Mucosa of stomach (tissue), 1 donor: ENCODE results near the gene MACO1.
"Not testable (repeated sequence)": the region's sequence is repeated elsewhere in the genome, so short reads cannot be mapped to it uniquely, and the experiment has no call there.

Experiments used
- H3K27me3 ChIP-seq: one replicate; pipeline ENCODE4 v1.7.0; 2013; ENCODE audit warnings: mild to moderate bottlenecking, low read length; ENCODE audit not compliant: control insufficient read depth, insufficient read depth
- H3K36me3 ChIP-seq: one replicate; pipeline ENCODE4 v1.7.0; 2013; ENCODE audit warnings: low read length; ENCODE audit not compliant: control insufficient read depth, insufficient read depth
- H3K4me1 ChIP-seq: one replicate; pipeline ENCODE4 v1.7.0; 2013; ENCODE audit warnings: mild to moderate bottlenecking, low read length; ENCODE audit not compliant: control insufficient read depth, insufficient read depth
- H3K4me3 ChIP-seq: one replicate; pipeline ENCODE4 v1.7.0; 2013; ENCODE audit warnings: low read length
- H3K9ac ChIP-seq: one replicate; pipeline ENCODE4 v1.7.0; 2013; ENCODE audit warnings: mild to moderate bottlenecking, low read length, moderate library complexity
- H3K9me3 ChIP-seq: one replicate; pipeline ENCODE4 v1.7.0; 2013; ENCODE audit warnings: mild to moderate bottlenecking, low read length, moderate library complexity; ENCODE audit not compliant: control insufficient read depth
- donor health status: Pancreatic carcinoma.

Gene MACO1, protein sequence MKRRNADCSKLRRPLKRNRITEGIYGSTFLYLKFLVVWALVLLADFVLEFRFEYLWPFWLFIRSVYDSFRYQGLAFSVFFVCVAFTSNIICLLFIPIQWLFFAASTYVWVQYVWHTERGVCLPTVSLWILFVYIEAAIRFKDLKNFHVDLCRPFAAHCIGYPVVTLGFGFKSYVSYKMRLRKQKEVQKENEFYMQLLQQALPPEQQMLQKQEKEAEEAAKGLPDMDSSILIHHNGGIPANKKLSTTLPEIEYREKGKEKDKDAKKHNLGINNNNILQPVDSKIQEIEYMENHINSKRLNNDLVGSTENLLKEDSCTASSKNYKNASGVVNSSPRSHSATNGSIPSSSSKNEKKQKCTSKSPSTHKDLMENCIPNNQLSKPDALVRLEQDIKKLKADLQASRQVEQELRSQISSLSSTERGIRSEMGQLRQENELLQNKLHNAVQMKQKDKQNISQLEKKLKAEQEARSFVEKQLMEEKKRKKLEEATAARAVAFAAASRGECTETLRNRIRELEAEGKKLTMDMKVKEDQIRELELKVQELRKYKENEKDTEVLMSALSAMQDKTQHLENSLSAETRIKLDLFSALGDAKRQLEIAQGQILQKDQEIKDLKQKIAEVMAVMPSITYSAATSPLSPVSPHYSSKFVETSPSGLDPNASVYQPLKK

DNA sequence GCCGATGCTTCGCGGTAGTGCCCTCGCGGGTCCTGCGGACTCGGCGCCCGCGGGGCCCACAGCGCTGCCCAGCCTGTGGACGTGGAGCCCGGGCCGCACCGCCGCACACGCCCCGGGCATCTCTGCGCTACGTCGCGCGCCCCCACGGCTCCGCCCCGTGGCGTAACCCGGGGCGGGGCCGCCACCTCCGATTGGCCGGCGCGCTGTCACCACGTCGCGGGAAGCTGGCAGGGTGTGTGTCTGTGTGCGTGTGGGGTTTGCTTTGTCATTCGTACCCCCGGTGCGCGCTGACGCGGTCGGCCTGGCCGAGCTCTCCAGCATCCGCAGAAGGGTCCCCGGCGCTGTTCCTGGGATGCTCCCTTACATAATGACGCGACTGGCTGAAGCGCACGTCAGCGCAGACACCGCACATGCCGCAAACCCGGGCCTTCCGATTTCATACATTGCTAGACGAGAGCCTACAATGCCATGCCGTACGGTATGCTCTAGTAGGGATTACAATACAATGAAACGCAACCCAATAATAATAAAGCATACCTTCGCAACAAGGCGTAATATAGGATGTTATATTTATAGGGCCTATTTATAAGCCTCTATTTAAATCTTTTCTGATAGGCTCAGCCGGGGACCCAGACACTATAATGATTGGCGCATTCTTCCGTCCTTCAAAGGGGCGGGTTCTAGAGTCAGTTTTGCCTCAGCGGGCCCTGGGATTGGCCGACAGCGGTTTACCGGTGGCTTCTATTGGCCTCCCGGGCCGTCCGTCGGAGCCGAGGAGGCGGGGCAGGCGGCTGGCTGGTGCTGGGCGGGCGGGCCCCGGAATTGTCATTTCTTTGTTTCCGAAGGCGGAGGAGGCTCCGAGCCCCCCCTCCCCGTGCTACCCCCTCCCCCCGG, at the start of gene MACO1:
Gene MACO1, plus strand, starts transcription at position 825 of the 894 bp plus-strand sequence. CDS start 202 bp downstream, outside the sequence.
- Histone ChIP-seq H3K4me3 (peak within 1 kb of the TSS; percentile 92), H3K36me3 (no peaks in the 10 kb centered on the region), H3K4me1 (peaks cover 18% of the 10 kb centered on the region), H3K27me3 (no peaks in the 10 kb centered on the region), H3K9me3 (no peaks in the 10 kb centered on the region), H3K9ac (peak within 1 kb of the TSS; percentile 87)

DNA sequence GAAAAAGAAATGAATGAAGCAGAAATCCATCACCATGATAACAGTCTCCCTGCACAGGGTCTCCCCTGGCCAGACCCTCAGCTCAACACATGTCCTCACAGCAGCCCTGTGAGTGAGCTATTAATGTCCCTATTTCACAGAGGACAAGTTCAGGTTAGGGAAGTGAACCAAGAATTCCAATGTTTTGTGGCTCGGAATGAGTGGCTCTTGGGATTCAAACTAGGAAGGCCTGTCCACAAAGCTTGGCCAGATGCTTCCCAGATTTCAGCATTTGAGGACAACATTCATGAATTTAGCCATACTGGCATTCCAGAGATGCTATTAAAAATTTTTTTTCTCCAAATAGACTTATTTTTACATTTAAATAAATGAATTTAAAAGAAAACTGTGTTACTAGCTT, 48.2 kb upstream of the MACO1 start:
- not testable (repeated sequence) for H3K4me3 ChIP-seq, H3K9me3 ChIP-seq, H3K4me1 ChIP-seq, H3K9ac ChIP-seq, H3K27me3 ChIP-seq, H3K36me3 ChIP-seq

DNA sequence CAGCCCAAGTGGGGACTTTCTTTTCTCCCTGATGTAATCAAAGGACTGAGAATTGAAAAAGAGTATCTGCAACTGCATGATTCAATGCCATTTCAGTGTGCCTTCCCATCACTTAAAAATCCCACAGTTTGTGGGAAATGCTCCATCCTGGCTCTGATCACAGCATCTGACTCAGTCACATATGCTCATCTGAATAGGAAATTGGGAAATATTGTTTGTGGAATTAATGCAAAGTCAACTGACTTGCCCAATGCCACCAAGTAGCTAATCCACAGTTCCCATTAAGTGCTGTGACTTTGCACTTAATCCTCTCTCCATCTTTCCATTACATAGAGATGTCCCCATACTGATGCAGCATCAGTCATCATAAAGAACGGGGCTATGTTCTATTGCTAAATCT, 47.6 kb upstream of the MACO1 start:
- not testable (repeated sequence) for H3K4me1 ChIP-seq, H3K27me3 ChIP-seq, H3K9me3 ChIP-seq, H3K36me3 ChIP-seq, H3K9ac ChIP-seq, H3K4me3 ChIP-seq

DNA sequence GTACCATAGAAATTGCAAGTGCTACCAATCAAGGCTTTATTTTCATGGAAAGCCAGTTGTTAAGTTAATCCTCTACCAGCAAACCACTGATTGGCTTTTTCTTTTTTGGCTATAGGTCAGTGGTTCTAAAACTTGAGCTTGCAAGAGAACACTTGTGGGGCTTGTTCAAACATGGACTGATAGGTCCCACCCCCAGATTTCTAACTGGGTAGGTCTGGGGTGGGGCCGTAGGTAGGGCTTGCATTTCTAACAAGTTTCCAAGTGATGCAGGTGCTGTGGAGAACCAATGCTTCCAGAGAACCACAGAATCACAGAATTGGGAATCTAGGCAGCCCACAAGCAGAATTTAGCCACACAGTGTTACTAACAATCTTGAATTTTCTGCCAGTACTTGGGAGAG, 46.8 kb upstream of the MACO1 start:
- H3K27me3 ChIP-seq, H3K9ac ChIP-seq, H3K4me1 ChIP-seq, H3K36me3 ChIP-seq, H3K4me3 ChIP-seq, H3K9me3 ChIP-seq: not testable (repeated sequence)

DNA sequence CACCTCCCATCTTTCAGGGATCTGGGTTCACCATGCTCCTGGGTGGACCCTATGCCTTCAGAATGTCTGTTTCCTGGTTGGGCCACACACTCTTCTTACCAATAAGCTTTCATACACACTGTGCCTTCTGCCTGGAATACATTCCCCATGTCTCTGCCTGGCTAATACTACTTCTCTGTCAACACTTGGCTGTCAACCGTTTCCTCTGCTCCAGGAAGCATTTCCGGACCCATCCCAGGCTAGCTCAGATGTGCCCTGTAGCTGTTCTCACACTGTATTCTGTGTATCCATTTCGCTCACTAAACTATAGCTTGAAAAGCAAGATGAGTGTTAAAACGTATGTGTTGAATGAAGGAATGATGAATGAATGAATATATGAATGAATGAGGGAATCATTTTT, 43.6 kb upstream of the MACO1 start:
- not testable (repeated sequence) for H3K27me3 ChIP-seq, H3K36me3 ChIP-seq, H3K4me1 ChIP-seq, H3K4me3 ChIP-seq, H3K9ac ChIP-seq, H3K9me3 ChIP-seq

DNA sequence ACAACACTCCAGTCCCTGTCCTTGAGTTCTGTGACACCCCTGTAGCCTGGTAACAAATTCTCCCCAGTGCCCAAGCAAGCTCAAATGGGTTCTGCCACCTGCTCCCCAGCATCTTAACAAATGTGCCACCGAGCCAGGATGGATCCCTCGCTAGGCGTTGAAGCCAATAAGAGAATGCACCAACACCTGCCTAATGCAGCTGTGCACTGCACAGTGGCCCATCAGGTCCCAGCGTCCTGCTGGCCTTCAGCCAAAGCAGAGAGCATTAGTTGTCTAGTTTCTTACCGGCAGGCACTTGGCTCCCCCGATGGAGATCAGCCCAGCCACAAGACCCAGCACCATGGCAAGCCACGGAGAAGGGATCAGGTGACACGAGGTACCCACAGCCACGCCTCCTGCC, 42.0 kb upstream of the MACO1 start:
- H3K27me3 ChIP-seq, H3K4me1 ChIP-seq, H3K4me3 ChIP-seq, H3K36me3 ChIP-seq, H3K9me3 ChIP-seq, H3K9ac ChIP-seq: not testable (repeated sequence)

DNA sequence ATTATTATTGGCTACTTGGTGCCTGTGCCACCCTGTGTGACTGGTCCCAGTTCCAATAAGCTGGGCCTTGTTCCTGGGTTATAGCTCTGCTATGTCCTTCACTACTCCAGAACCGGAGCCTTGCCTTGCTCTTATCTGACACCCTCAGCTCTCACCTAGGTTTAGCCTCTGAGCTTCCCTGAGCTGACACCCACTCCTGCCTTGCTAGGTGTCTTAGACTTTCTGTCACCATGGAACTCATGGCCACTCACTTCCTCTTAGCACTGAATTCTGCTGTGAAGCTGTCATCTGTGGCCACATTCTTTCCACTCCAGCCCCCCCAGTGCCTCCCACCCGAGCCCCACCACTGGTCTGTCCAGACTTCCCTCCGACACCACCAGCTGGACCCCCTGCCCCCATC, 41.0 kb upstream of the MACO1 start:
- not testable (repeated sequence) for H3K9me3 ChIP-seq, H3K36me3 ChIP-seq, H3K27me3 ChIP-seq, H3K9ac ChIP-seq, H3K4me1 ChIP-seq, H3K4me3 ChIP-seq

DNA sequence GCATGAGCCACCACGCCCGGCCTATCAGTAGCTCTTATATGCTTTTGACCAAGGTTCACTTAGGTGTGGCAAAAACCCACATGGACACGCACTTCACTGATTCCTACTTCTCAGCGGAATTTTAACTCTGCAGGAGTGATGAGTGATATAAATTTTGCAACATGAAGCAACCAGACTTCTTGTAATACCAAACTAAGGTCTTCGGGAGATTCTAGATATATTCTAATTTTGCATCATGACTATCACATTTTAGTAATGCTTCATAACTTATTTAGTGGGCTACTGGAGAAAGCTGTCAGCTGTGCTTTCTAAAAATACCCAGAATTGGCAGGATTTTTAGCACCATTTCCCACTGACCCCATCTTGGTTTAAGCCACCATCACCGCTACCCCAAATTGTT, 37.9 kb upstream of the MACO1 start:
- Histone ChIP-seq H3K36me3 (no peaks in the 10 kb centered on the region), H3K9me3 (no peaks in the 10 kb centered on the region), H3K4me3 (no peak overlapping the region), H3K4me1 (no peaks in the 10 kb centered on the region), H3K9ac (no peak overlapping the region), H3K27me3 (no peaks in the 10 kb centered on the region)

DNA sequence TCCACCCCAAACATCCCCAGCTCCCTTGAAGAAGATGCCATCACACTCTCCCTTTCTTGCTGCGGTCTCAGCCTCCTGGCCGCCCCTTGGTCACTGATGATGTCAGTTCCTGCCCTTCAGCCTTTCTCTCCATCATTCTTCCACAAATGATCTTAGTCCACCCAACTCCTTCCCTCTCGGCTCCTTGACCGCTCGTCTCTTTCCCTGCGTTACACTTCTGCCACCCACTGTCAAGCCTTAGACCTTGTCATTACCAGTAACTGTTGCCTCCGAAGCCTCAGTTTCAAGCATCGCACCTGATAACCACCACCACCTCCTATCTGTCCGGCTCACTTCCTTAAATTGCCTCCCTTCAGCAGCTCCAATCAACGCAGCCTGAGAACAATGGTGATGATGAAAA, 33.1 kb upstream of the MACO1 start:
- H3K4me3 ChIP-seq, H3K4me1 ChIP-seq, H3K9me3 ChIP-seq, H3K36me3 ChIP-seq, H3K9ac ChIP-seq, H3K27me3 ChIP-seq: not testable (repeated sequence)

DNA sequence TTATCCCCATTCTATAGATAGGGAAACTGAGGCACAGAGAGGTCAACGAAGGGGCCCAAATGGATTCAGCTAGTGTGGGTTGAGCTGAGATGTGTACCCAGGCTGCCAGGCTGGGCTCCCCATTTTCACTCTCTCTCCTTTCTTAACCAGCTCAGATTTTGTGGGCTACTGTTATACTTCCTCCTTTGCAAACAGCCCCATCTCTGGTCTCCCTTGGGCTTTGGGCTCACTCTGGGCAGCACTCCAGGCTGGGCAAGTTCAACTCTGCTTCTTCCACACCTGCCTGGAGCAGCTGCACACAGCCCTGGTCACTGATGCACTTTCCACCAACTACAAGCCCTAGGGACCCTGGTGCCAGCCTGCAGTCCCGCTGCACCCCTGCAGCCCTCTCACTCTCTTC, 32.6 kb upstream of the MACO1 start:
- not testable (repeated sequence) for H3K4me3 ChIP-seq, H3K9me3 ChIP-seq, H3K4me1 ChIP-seq, H3K36me3 ChIP-seq, H3K9ac ChIP-seq, H3K27me3 ChIP-seq

DNA sequence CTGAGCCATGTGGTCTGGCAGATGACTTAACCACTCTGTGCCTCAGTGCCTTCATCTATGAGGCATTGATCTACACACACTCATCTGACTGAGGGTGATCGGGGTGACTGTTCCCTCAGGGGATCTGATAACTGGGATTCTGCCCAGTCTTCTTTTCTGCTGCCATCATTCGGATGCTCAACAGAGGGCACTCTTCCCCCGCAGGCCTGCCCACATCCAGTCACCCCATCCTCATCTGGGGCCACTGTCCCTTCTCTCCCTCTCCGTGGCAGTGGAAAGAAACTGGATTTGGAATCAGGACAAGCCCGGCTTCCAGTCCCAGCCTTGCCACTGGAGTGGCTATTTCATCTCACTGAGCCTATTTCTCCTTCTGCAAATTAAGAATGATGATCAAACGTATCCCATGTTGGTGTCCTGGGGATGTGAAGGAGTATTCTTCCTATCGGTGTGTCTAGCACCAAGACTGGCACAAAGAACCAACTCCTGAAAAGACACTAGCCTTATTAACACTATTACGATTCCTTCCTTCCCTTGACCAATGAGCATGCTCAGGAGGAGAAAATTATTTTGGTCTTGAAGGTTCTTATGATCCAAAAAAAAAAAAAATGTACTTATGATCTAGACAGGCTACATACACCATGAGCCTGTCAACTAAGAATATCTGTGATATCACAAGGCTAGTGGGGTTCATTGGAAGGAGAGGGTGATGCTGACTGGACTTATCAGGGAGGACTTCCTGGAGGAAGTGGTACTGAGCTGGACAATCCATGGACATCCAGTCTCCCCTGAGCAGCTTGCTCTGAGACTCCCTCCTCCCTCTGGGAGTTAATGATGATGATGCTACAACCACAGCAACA, 27.5 kb upstream of the MACO1 start:
- not testable (repeated sequence) for H3K4me1 ChIP-seq, H3K4me3 ChIP-seq, H3K9ac ChIP-seq, H3K36me3 ChIP-seq, H3K27me3 ChIP-seq, H3K9me3 ChIP-seq
